HG02610 (cell line): Measurements from ENCODE around the gene FBXW12.

Source experiments
- ATAC-seq: cut with Tn5 transposase; IDR thresholded peaks from one replicate; pipeline ENCODE4 v1.9.1; 2021; ENCODE audit warnings: mild to moderate bottlenecking, moderate library complexity; ENCODE audit not compliant: unreplicated experiment

FBXW12 gene

GRCh38 chr3:48406443-48407431 is 34.7 kb downstream of the FBXW12 start:
- ATAC-seq = no peak

GRCh38 chr3:48407542-48408099 is 35.6 kb downstream of the FBXW12 start:
- ATAC-seq = no peak

- ATAC-seq = no peak
Observed at GRCh38 chr3:48408823-48409281, 36.8 kb downstream of the FBXW12 start.

- ATAC-seq = no peak
Observed at GRCh38 chr3:48409291-48410201, 37.5 kb downstream of the FBXW12 start.

- no peak for ATAC-seq
Observed at GRCh38 chr3:48410205-48411040, 38.4 kb downstream of the FBXW12 start.

- ATAC-seq = no peak
Observed at GRCh38 chr3:48411041-48411588, 39.1 kb downstream of the FBXW12 start.

GRCh38 chr3:48411606-48412374 is 39.8 kb downstream of the FBXW12 start:
- ATAC-seq = no peak

- ATAC-seq = no peak
Observed at GRCh38 chr3:48412375-48413001, 40.5 kb downstream of the FBXW12 start.

GRCh38 chr3:48413086-48413485 is 41.1 kb downstream of the FBXW12 start:
- ATAC-seq = no peak

GRCh38 chr3:48413611-48414010 is 41.6 kb downstream of the FBXW12 start:
- ATAC-seq = no peak

- ATAC-seq = no peak
Observed at GRCh38 chr3:48414376-48415250, 42.6 kb downstream of the FBXW12 start.

- no peak for ATAC-seq
Observed at GRCh38 chr3:48415251-48415953, 43.4 kb downstream of the FBXW12 start.

- no peak for ATAC-seq
Observed at GRCh38 chr3:48416091-48416505, 44.1 kb downstream of the FBXW12 start.

- ATAC-seq = no peak
Observed at GRCh38 chr3:48416546-48416945, 44.5 kb downstream of the FBXW12 start.

- no peak for ATAC-seq
Observed at GRCh38 chr3:48417529-48418108, 45.6 kb downstream of the FBXW12 start.

- ATAC-seq = no peak
Observed at GRCh38 chr3:48418140-48418539, 46.1 kb downstream of the FBXW12 start.

- no peak for ATAC-seq
Observed at GRCh38 chr3:48418651-48419050, 46.6 kb downstream of the FBXW12 start.
